ENCODE data around the gene ABHD12.

DNA sequence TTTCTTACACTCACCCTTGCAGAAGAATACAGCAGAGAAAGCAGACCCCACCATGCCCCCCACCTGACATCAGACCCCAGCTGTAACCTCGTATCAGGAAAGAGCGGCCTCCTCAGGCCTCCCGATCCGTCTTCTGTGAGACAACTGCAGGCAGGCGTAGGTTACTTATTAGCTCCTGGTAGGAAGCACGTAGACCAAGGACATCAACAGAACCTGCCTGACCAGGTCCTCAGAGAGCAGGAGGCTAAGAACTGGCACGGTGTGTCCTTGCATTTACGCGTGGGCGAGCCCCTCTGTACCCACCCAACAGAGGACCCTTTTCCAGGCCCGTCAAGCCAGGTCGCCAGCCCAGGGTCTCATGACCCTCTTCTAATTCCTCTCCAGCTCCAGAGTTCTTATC lies 51.0 kb downstream of the ABHD12 start:
- TF ChIP-seq, protein P1, sequence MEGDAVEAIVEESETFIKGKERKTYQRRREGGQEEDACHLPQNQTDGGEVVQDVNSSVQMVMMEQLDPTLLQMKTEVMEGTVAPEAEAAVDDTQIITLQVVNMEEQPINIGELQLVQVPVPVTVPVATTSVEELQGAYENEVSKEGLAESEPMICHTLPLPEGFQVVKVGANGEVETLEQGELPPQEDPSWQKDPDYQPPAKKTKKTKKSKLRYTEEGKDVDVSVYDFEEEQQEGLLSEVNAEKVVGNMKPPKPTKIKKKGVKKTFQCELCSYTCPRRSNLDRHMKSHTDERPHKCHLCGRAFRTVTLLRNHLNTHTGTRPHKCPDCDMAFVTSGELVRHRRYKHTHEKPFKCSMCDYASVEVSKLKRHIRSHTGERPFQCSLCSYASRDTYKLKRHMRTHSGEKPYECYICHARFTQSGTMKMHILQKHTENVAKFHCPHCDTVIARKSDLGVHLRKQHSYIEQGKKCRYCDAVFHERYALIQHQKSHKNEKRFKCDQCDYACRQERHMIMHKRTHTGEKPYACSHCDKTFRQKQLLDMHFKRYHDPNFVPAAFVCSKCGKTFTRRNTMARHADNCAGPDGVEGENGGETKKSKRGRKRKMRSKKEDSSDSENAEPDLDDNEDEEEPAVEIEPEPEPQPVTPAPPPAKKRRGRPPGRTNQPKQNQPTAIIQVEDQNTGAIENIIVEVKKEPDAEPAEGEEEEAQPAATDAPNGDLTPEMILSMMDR (IDR thresholded peaks at IDR 0.05): no peak
- TF ChIP-seq POLR2A (IDR thresholded peaks at IDR 0.05) (no peak), POLR2AphosphoS5 (IDR thresholded peaks at IDR 0.05) (no peak), EP300 (IDR thresholded peaks at IDR 0.05) (no peak)
